ENCODE measurements around the gene MAML1.

DNA sequence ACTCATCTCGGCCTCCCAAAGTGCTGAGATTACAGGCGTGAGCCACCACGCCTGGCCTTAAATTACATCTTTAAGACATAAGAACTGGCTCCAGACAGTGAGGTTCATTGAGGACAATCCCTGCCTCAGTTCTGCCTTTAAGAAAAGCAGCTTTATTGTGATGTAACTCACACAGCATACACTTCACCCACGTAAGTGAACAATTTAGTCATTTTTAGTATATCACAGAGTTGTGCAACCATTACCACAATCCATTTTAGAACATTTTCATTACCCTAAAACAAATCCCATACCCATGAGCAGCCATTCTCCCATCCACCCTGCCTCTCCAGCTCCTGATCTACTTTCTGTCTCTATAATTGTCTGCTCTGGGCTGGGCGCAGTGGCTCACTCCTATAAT, 37.2 kb downstream of the MAML1 start:
- TF ChIP-seq, protein P1, sequence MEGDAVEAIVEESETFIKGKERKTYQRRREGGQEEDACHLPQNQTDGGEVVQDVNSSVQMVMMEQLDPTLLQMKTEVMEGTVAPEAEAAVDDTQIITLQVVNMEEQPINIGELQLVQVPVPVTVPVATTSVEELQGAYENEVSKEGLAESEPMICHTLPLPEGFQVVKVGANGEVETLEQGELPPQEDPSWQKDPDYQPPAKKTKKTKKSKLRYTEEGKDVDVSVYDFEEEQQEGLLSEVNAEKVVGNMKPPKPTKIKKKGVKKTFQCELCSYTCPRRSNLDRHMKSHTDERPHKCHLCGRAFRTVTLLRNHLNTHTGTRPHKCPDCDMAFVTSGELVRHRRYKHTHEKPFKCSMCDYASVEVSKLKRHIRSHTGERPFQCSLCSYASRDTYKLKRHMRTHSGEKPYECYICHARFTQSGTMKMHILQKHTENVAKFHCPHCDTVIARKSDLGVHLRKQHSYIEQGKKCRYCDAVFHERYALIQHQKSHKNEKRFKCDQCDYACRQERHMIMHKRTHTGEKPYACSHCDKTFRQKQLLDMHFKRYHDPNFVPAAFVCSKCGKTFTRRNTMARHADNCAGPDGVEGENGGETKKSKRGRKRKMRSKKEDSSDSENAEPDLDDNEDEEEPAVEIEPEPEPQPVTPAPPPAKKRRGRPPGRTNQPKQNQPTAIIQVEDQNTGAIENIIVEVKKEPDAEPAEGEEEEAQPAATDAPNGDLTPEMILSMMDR (IDR thresholded peaks at IDR 0.05; ENCODE audit: low read depth, low read length), result no peak
- no peak for TF ChIP-seq POLR2A (IDR thresholded peaks at IDR 0.05; ENCODE audit: extremely low read depth, insufficient read length)

Data from NB4 (cell line).